Astrocyte (in vitro differentiated cells and primary cell): ENCODE data around the gene SCUBE1. TPM values are rescaled to one million over a fixed set of nuclear protein-coding genes. Genes with fewer than 3 reads are reported as not detected.

Experiments
- DNase-seq: peaks from one replicate; pipeline ENCODE4 v3.0.0-alpha.2; 2010; ENCODE audit warnings: low read depth
- FAIRE-seq: peaks from 2 replicates; lab custom pipeline; 2011; peaks lifted over from hg19 to GRCh38; lab: Jason Lieb, UNC
- H2AFZ ChIP-seq: 2 replicates; pipeline ENCODE4 v1.6.0; 2012; ENCODE audit warnings: low read depth, low read length, inconsistent platforms
- H3K27ac ChIP-seq: 2 replicates; pipeline ENCODE4 v1.5.1; 2011; ENCODE audit warnings: low read depth, low read length, inconsistent platforms
- H3K27me3 ChIP-seq: 2 replicates; pipeline ENCODE4 v1.6.0; 2011; ENCODE audit warnings: low read length, inconsistent platforms; ENCODE audit not compliant: insufficient read depth
- H3K36me3 ChIP-seq: 2 replicates; pipeline ENCODE4 v1.5.1; 2011; ENCODE audit warnings: low read length, inconsistent platforms; ENCODE audit not compliant: insufficient read depth
- H3K4me1 ChIP-seq: 2 replicates; pipeline ENCODE4 v1.5.1; 2011; ENCODE audit warnings: low read length, inconsistent platforms; ENCODE audit not compliant: insufficient read depth
- H3K4me2 ChIP-seq: 2 replicates; pipeline ENCODE4 v1.6.0; 2012; ENCODE audit warnings: low read length, inconsistent platforms
- H3K4me3 ChIP-seq: 2 replicates; pipeline ENCODE4 v1.5.1; 2011; ENCODE audit warnings: low read depth, mild to moderate bottlenecking, low read length, inconsistent platforms; ENCODE audit not compliant: insufficient read depth
- H3K79me2 ChIP-seq: 2 replicates; pipeline ENCODE4 v1.6.0; 2012; ENCODE audit warnings: mild to moderate bottlenecking, low read length, inconsistent platforms; ENCODE audit not compliant: insufficient read depth
- H3K9ac ChIP-seq: 2 replicates; pipeline ENCODE4 v1.6.0; 2012; ENCODE audit warnings: mild to moderate bottlenecking, low read length, inconsistent platforms
- H3K9me3 ChIP-seq: 2 replicates; pipeline ENCODE4 v1.5.1; 2012; ENCODE audit warnings: low read depth, mild to moderate bottlenecking, low read length, inconsistent platforms; ENCODE audit not compliant: insufficient read depth
- H4K20me1 ChIP-seq: 2 replicates; pipeline ENCODE4 v1.6.0; 2012; ENCODE audit warnings: low read length, inconsistent platforms; ENCODE audit not compliant: insufficient read depth
- H3K27ac Mint-ChIP-seq: one replicate; pipeline ENCODE4 v1.8.0; 2021; ENCODE audit warnings: mild to moderate bottlenecking, mixed read lengths; ENCODE audit not compliant: unreplicated experiment
- H3K27me3 Mint-ChIP-seq: one replicate; pipeline ENCODE4 v1.8.0; 2021; ENCODE audit warnings: low read depth, mixed read lengths; ENCODE audit not compliant: unreplicated experiment
- H3K36me3 Mint-ChIP-seq: one replicate; pipeline ENCODE4 v1.8.0; 2021; ENCODE audit warnings: low read depth, mixed read lengths; ENCODE audit not compliant: unreplicated experiment
- H3K4me1 Mint-ChIP-seq: one replicate; pipeline ENCODE4 v1.8.0; 2021; ENCODE audit warnings: low read depth, mixed read lengths; ENCODE audit not compliant: unreplicated experiment
- H3K4me3 Mint-ChIP-seq: one replicate; pipeline ENCODE4 v1.8.0; 2021; ENCODE audit warnings: mild to moderate bottlenecking, moderate library complexity, mixed read lengths; ENCODE audit not compliant: unreplicated experiment
- H3K9me3 Mint-ChIP-seq: one replicate; pipeline ENCODE4 v1.8.0; 2021; ENCODE audit warnings: mild to moderate bottlenecking, mixed read lengths; ENCODE audit not compliant: unreplicated experiment
- CTCF ChIP-seq: IDR thresholded peaks from 2 replicates; pipeline ENCODE4 v1.5.1; 2011; ENCODE audit warnings: low read depth, mild to moderate bottlenecking, inconsistent platforms, low read length, moderate library complexity; ENCODE audit not compliant: insufficient read depth
- EZH2 ChIP-seq: IDR thresholded peaks from 2 replicates; pipeline ENCODE4 v1.6.1; 2012; ENCODE audit warnings: mild to moderate bottlenecking, low read length, inconsistent platforms; ENCODE audit not compliant: insufficient read depth
- total RNA-seq: library from RNA; stranded (reverse); gene quantifications from 2 replicates; pipeline ENCODE4 v1.2.1, GENCODE V29; 2021

The SCUBE1 gene
- total RNA-seq, 1 donor from 2014 or later, result 0.07 TPM

GRCh38 chr22:43159484-43160178, 183.5 kb downstream of the SCUBE1 start:
- H3K4me3 ChIP-seq, result no peak overlapping the region
- no peak overlapping the region for H2AFZ ChIP-seq
- FAIRE-seq, result no peak
- no peak overlapping the region for H3K27ac ChIP-seq
- no peak overlapping the region for H3K9ac ChIP-seq
- no peaks in the 10 kb centered on the region for H3K27me3 ChIP-seq
- no peaks in the 10 kb centered on the region for H3K27me3 Mint-ChIP-seq
- no peaks in the 10 kb centered on the region for H3K9me3 Mint-ChIP-seq
- H3K4me2 ChIP-seq, result no peak overlapping the region
- TF ChIP-seq EZH2, result no peak
- peak; percentile 16 for TF ChIP-seq CTCF
- H3K4me1 ChIP-seq, result no peaks in the 10 kb centered on the region
- H3K4me3 Mint-ChIP-seq, result no peak overlapping the region
- peaks cover 4% of the 10 kb centered on the region for H3K36me3 ChIP-seq
- no peak for DNase-seq
- no peaks in the 10 kb centered on the region for H3K9me3 ChIP-seq
- no peak overlapping the region for H3K27ac Mint-ChIP-seq
- peaks cover 2% of the 10 kb centered on the region for H3K36me3 Mint-ChIP-seq
- peaks cover 52% of the 10 kb centered on the region for H3K79me2 ChIP-seq
- H4K20me1 ChIP-seq, result peaks cover 83% of the 10 kb centered on the region
- no peaks in the 10 kb centered on the region for H3K4me1 Mint-ChIP-seq

DNA sequence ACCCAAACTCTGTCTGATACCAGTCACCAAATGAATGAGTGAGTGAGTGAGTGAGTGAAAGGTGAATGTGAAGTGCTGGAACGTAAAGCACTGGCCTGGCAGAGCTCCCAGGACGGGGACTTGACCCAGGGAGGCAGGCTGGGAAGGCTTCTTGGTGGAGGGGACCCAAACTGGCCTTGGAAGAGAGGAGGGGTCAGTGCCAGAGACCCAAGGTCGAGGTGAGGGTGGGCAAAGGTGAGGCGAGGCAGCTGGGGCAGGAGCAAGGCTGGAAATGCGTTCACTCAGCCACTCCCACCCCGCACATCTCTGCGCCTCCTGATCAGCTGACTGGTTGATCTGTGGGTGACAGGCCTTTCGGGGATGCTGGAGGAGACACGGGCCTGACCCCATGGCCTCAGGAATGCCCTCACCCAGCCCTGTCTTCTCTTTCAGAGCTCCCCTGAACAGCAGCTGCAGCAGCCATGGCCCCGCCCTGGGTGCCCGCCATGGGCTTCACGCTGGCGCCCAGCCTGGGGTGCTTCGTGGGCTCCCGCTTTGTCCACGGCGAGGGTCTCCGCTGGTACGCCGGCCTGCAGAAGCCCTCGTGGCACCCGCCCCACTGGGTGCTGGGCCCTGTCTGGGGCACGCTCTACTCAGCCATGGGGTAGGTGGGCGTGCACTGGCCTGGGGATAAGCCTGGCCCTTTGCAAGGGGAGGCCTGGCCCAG, 184.2 kb downstream of the SCUBE1 start:
- H3K79me2 ChIP-seq, result peaks cover 59% of the 10 kb centered on the region
- no peak for FAIRE-seq

More for the DNA sequence above, 184.2 kb downstream of the SCUBE1 start:
- DNase-seq, result no peak
- Mint-ChIP-seq H3K9me3 (no peaks in the 10 kb centered on the region), H3K36me3 (peaks cover 2% of the 10 kb centered on the region), H3K27ac (no peak overlapping the region), H3K27me3 (no peaks in the 10 kb centered on the region), H3K4me3 (no peak overlapping the region), H3K4me1 (peaks cover under 1% of the 10 kb centered on the region)
- Histone ChIP-seq H3K4me2 (no peak overlapping the region), H3K4me3 (no peak overlapping the region), H4K20me1 (peaks cover 82% of the 10 kb centered on the region), H3K4me1 (no peaks in the 10 kb centered on the region), H3K9me3 (no peaks in the 10 kb centered on the region), H3K27ac (no peak overlapping the region), H3K27me3 (no peaks in the 10 kb centered on the region), H2AFZ (no peak overlapping the region), H3K36me3 (peaks cover 4% of the 10 kb centered on the region), H3K9ac (no peak overlapping the region)
- no peak for TF ChIP-seq EZH2
- TF ChIP-seq CTCF, result no peak
